MM.1S (cell line): ENCODE data around the gene RCSD1.

ENCODE experiments used
- DNase-seq: peaks from one replicate; pipeline ENCODE4 v3.0.0-alpha.2; 2015
- H2AFZ ChIP-seq: fragments of 300-600 bp; sonication (generic); 2 replicates; pipeline ENCODE4 v1.6.0; 2016; ENCODE audit warnings: antibody characterized with exemption, low read length
- H3F3A ChIP-seq: fragments of 300-600 bp; sonication (generic); 2 replicates; pipeline ENCODE4 v1.6.1; 2016; ENCODE audit warnings: mild to moderate bottlenecking, antibody characterized with exemption, low read length, moderate library complexity, mixed read lengths; ENCODE audit not compliant: insufficient read depth
- H3K27ac ChIP-seq: fragments of 300-600 bp; sonication (generic); 2 replicates; pipeline ENCODE4 v1.5.1; 2016; ENCODE audit warnings: mild to moderate bottlenecking, low read length
- H3K27me3 ChIP-seq: fragments of 300-600 bp; sonication (generic); replicated peaks from 2 replicates; pipeline ENCODE4 v1.6.0; 2016; ENCODE audit warnings: low read length; ENCODE audit not compliant: insufficient read depth
- H3K36me3 ChIP-seq: fragments of 300-600 bp; sonication (generic); replicated peaks from 2 replicates; pipeline ENCODE4 v1.6.1; 2016; ENCODE audit warnings: mild to moderate bottlenecking, low read length, mixed read lengths; ENCODE audit not compliant: insufficient read depth
- H3K4me1 ChIP-seq: fragments of 300-600 bp; sonication (generic); 2 replicates; pipeline ENCODE4 v1.6.1; 2016; ENCODE audit warnings: low read length, mixed read lengths
- H3K4me2 ChIP-seq: fragments of 300-600 bp; sonication (generic); 2 replicates; pipeline ENCODE4 v1.6.0; 2016; ENCODE audit warnings: low read depth, low read length
- H3K4me3 ChIP-seq: fragments of 300-600 bp; sonication (generic); 2 replicates; pipeline ENCODE4 v1.5.1; 2016; ENCODE audit warnings: low read length, mixed read lengths
- H3K79me2 ChIP-seq: fragments of 300-600 bp; sonication (generic); 2 replicates; pipeline ENCODE4 v1.6.1; 2016; ENCODE audit warnings: mixed run types, low read length, mixed read lengths
- H3K9ac ChIP-seq: fragments of 300-600 bp; sonication (generic); 2 replicates; pipeline ENCODE4 v1.6.1; 2016; ENCODE audit warnings: low read length, mixed read lengths
- H3K9me2 ChIP-seq: fragments of 300-600 bp; sonication (generic); replicated peaks from 2 replicates; pipeline ENCODE4 v1.6.1; 2016; ENCODE audit warnings: mild to moderate bottlenecking, low read length, mixed read lengths; ENCODE audit not compliant: insufficient read depth
- H3K9me3 ChIP-seq: fragments of 300-600 bp; sonication (generic); replicated peaks from 2 replicates; pipeline ENCODE4 v1.6.1; 2016; ENCODE audit warnings: mild to moderate bottlenecking, low read length, mixed read lengths; ENCODE audit not compliant: insufficient read depth
- H4K20me1 ChIP-seq: fragments of 300-600 bp; sonication (generic); 2 replicates; pipeline ENCODE4 v1.6.1; 2016; ENCODE audit warnings: mild to moderate bottlenecking, low read length, moderate library complexity, mixed read lengths; ENCODE audit not compliant: insufficient read depth
- CTCF ChIP-seq: fragments of 300-600 bp; sonication (generic); IDR thresholded peaks from 2 replicates; pipeline ENCODE4 v1.5.1; 2016; ENCODE audit warnings: antibody characterized with exemption, low read length, mixed read lengths
- EZH2 ChIP-seq: fragments of 300-600 bp; sonication (generic); optimal IDR thresholded peaks from 2 replicates; pipeline ENCODE3; 2017; ENCODE audit warnings: low read depth, mild to moderate bottlenecking, antibody characterized with exemption, low read length, mixed read lengths
- EZH2phosphoT487 ChIP-seq: fragments of 300-600 bp; sonication (generic); IDR thresholded peaks from 2 replicates; pipeline ENCODE4 v1.6.1; 2018; ENCODE audit warnings: antibody characterized with exemption, low read length

RCSD1 gene

GRCh38 chr1:167633258-167633944 is 3.4 kb downstream of the RCSD1 start:
- TF ChIP-seq CTCF (no peak), EZH2 (no peak), EZH2phosphoT487 (no peak)
- Histone ChIP-seq H3K9me3 (no peaks in the 10 kb centered on the region), H2AFZ (no peak overlapping the region), H3K9ac (no peak overlapping the region), H3K36me3 (0 out of 2 replicates have a peak, but pooled peaks cover 4% of the 10 kb centered on the region), H3K4me3 (no peak overlapping the region), H3K27me3 (no peaks in the 10 kb centered on the region), H4K20me1 (no peaks in the 10 kb centered on the region), H3F3A (peaks cover 31% of the 10 kb centered on the region), H3K4me1 (peaks cover 55% of the 10 kb centered on the region), H3K27ac (no peak overlapping the region), H3K79me2 (peaks cover 85% of the 10 kb centered on the region), H3K4me2 (no peak overlapping the region), H3K9me2 (no peaks in the 10 kb centered on the region)
- no peak for DNase-seq

GRCh38 chr1:167634435-167634834 is 4.4 kb downstream of the RCSD1 start:
- DNase-seq: no peak
- no peak for TF ChIP-seq CTCF
- no peak for TF ChIP-seq EZH2phosphoT487
- TF ChIP-seq EZH2: no peak
- 0 out of 2 replicates have a peak, but pooled peaks cover 4% of the 10 kb centered on the region for H3K36me3 ChIP-seq
- no peaks in the 10 kb centered on the region for H3K9me2 ChIP-seq
- H3F3A ChIP-seq: peaks cover 20% of the 10 kb centered on the region
- no peaks in the 10 kb centered on the region for H3K27me3 ChIP-seq
- H3K9me3 ChIP-seq: no peaks in the 10 kb centered on the region
- no peaks in the 10 kb centered on the region for H4K20me1 ChIP-seq
- H3K79me2 ChIP-seq: peaks cover 88% of the 10 kb centered on the region
- H3K4me2 ChIP-seq: no peak overlapping the region
- H2AFZ ChIP-seq: no peak overlapping the region
- peaks cover 45% of the 10 kb centered on the region for H3K4me1 ChIP-seq
- H3K9ac ChIP-seq: no peak overlapping the region
- H3K4me3 ChIP-seq: no peak overlapping the region
- no peak overlapping the region for H3K27ac ChIP-seq

- H3K9me3 ChIP-seq: no peaks in the 10 kb centered on the region
- H3F3A ChIP-seq: peaks cover 15% of the 10 kb centered on the region
- TF ChIP-seq CTCF: no peak
- no peak for TF ChIP-seq EZH2
- no peak for TF ChIP-seq EZH2phosphoT487
- no peak overlapping the region for H2AFZ ChIP-seq
- no peaks in the 10 kb centered on the region for H3K9me2 ChIP-seq
- H3K4me2 ChIP-seq: no peak overlapping the region
- H3K79me2 ChIP-seq: peaks cover 89% of the 10 kb centered on the region
- no peak overlapping the region for H3K9ac ChIP-seq
- H3K27ac ChIP-seq: no peak overlapping the region
- peaks cover 46% of the 10 kb centered on the region for H3K4me1 ChIP-seq
- no peak overlapping the region for H3K4me3 ChIP-seq
- no peaks in the 10 kb centered on the region for H4K20me1 ChIP-seq
- 0 out of 2 replicates have a peak, but pooled peaks cover 4% of the 10 kb centered on the region for H3K36me3 ChIP-seq
- DNase-seq: no peak
- no peaks in the 10 kb centered on the region for H3K27me3 ChIP-seq
These were observed 5.2 kb downstream of the RCSD1 start for GRCh38 chr1:167635156-167635648.
